Measurements from ENCODE around the gene GPR132.

- TF ChIP-seq EP300 (IDR thresholded peaks at IDR 0.05; ENCODE audit: borderline replicate concordance) (no peak), USF1 (IDR thresholded peaks at IDR 0.05) (no peak), RAD21 (IDR thresholded peaks at IDR 0.05; ENCODE audit: low read depth) (no peak)
Observed at GRCh38 chr14:105062048-105062433, 3.2 kb downstream of the GPR132 start.
